Stimulated activated CD8-positive, alpha-beta memory T cell treated with anti-CD3 and anti-CD28 coated beads, Interleukin-7, amount 100 ng/mL, for 24 hours (primary cell): ENCODE results near the gene MYRF.

Experiments used
- DNase-seq: peaks from one replicate; pipeline ENCODE4 v3.0.0-alpha.2; 2020; ENCODE audit warnings: low read depth

The MYRF gene

GRCh38 chr11:61760946-61761345 lies 8.5 kb downstream of the MYRF start:
- DNase-seq: no peak

GRCh38 chr11:61761440-61762222 lies 9.2 kb downstream of the MYRF start:
- DNase-seq: no peak

DNA sequence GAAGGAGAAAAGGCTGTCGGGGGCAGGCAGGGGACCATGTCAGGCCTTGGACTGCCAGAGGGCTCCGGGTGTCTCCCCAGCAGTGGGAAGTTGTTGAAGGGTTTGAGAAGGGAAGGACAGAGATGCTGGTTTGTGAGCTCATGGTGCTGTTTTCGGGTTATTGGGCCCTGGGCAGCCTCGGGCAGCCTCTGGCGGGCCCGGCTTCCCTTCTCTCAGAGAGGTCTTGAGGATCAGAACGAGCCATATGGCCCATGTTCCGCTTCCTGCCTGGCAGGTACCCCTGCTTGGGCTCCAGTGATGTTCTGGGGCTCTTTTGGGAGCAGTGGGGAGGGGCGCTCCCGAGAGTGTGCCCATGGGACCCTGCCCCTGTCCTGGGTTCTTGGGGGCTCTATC lies 9.8 kb downstream of the MYRF start:
- DNase-seq: no peak

DNA sequence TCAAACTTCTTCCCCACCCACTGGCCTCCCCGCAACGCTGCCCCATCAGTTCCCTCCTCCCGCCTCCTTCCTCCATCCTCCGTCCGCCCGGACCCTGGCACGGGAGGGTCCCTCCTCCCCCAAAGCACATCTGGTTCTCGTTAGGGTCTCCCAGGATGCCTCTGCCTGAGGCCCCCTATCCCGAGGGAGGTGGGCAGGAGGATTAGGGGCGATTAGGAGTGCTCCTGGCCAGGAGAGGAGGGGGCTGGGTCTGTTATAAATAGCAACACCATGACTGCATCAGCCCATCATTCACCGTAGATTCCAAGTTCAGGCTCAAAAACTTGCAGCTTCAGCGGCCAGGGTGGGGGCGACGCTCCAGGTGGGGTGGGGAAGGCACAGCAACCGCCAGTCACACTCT lies 10.4 kb downstream of the MYRF start:
- DNase-seq: no peak

- no peak for DNase-seq
These were observed 11.6 kb downstream of the MYRF start for GRCh38 chr11:61763930-61764605.

GRCh38 chr11:61764606-61765260 lies 12.3 kb downstream of the MYRF start:
- no peak for DNase-seq

DNA sequence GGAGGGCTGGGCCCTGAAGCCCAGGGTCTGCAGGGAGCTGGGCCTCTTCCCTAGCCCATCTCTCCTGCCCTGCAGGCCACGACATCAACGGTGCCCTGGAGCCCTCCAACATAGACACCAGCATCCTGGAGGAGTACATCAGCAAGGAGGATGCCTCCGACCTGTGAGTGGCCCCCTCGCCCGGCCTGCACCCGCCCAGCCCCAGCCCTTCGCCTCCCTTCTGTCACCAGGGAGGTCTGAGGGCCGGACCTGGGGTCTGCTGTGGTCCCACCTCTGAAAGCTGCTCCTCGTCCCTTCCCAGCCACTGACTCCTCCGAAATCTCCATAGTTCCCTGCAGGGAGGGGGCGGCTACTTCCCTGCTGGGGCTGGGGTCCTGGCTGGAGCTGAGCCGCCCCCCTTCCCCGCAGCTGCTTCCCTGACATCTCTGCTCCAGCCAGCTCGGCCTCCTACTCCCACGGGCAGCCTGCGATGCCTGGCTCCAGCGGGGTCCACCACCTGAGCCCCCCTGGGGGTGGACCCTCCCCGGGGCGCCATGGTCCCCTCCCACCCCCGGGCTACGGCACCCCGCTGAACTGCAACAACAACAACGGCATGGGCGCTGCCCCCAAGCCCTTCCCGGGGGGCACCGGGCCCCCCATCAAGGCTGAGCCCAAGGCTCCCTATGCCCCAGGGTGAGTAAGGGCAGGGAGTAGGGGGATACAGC lies 13.3 kb downstream of the MYRF start:
- no peak for DNase-seq

DNA sequence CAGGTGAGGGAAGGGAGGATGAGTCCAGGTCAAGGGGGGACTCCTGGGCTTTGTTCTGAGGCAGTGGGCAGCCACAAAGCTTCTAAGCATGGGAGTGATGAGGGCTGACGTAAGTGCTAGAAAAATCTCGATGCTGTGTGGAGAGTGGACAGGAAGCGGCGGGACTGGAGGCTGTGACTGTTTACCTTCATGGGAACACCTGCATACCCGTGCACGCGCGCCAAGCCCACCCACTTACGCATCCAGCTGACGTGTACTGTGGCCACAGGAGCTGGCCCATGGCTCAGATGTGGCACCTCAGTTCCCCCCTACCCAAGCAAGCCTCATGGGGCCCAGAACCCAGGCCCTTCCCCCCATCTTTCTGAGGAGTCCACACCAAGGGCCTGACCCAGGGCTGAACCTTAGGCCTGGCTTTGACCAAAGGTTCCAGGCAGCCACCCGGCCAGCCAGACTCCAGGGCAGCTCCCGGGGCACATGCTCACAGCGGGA lies 14.0 kb downstream of the MYRF start:
- DNase-seq: no peak

GRCh38 chr11:61768376-61769076 lies 16.1 kb downstream of the MYRF start:
- DNase-seq: no peak

GRCh38 chr11:61769169-61769920 lies 16.9 kb downstream of the MYRF start:
- DNase-seq: no peak

DNA sequence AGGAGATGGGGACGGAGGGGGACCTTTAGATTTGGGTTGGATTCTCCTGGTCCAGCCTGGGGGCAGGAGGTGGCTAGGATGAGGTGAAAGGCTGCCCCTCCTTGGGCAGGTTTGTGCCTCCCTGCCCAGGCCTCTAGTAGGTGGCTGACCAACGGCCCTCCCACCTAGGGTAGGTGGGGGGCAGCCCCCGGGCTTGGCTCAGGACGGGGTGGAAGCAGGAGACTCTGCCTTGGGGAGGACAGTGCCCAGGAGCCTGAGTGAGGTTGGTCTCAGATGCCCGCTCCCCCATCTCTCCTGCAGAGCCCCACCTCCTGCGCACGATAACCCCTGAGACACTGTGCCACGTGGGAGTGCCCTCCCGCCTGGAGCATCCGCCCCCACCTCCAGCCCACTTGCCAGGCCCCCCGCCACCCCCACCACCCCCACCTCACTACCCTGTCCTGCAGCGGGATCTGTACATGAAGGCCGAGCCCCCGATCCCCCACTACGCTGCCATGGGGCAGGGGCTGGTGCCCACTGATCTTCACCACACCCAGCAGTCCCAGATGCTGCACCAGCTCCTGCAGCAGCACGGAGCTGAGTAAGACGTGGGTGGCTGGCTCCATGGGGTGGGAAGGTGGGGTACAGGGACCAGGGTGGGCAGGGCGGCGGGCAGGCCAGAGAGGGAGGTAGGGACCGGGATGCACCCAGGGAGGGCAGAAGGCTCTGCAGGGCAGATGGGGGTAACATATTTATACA lies 17.7 kb downstream of the MYRF start:
- no peak for DNase-seq

GRCh38 chr11:61771195-61771894 lies 18.9 kb downstream of the MYRF start:
- DNase-seq: no peak

- DNase-seq: no peak
These were observed 19.6 kb downstream of the MYRF start for GRCh38 chr11:61771985-61772455.

GRCh38 chr11:61773356-61773755 lies 20.9 kb downstream of the MYRF start:
- no peak for DNase-seq

- DNase-seq: no peak
These were observed 21.4 kb downstream of the MYRF start for GRCh38 chr11:61773809-61774208.

- DNase-seq: no peak
These were observed 22.0 kb downstream of the MYRF start for GRCh38 chr11:61774411-61774810.

DNA sequence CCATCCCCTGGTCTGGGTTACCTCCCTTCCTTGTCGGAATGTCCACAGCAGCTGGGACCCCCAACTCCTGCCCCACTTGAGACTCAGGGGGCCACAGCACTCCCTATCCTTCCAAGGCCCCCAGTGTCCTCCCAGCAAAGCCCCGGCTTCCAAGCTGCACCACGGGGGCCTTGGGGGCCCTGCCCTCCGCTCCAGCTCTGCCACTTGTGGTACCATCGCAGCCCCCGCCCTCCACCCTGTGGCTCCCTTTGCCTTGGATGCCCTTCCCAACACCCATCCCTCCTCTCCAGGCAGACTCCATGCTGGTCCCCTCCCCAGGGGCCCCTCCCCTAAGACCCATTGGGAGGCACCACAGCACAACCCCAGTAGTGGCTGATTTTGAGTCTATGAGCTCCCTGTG lies 22.7 kb downstream of the MYRF start:
- no peak for DNase-seq

- DNase-seq: no peak
These were observed 23.4 kb downstream of the MYRF start for GRCh38 chr11:61775606-61776554.
